ENCODE data around the gene TTC13. TPM values are rescaled to one million over a fixed set of nuclear protein-coding genes. Genes with fewer than 3 reads are reported as not detected.

Gene TTC13
- total RNA-seq, 1 experiment from 2014 or later = 11.2 TPM

Small RNA genes within 50 kb of the gene (small RNA-seq; reads per million reads assigned to genes)
- gene RN7SL837P = not detected

Other genes starting within 250 kb of the TTC13 start
- not detected in 2 replicates for gene CAPN9, start 231.5 kb downstream of the TTC13 start, total RNA-seq (2014; rRNA removed; shearing (Covaris generic); ENCODE audit: low replicate concordance)
- gene C1orf198, start 110.3 kb downstream of the TTC13 start, total RNA-seq (2014; rRNA removed; shearing (Covaris generic); ENCODE audit: low replicate concordance) = 3.0 and 3.7 TPM in 2 replicates
- 23.7 and 35.1 TPM in 2 replicates for gene ARV1, start 233 bp upstream of the TTC13 start, total RNA-seq (2014; rRNA removed; shearing (Covaris generic); ENCODE audit: low replicate concordance)
- 8.2 and 11.2 TPM in 2 replicates for gene FAM89A, start 61.4 kb upstream of the TTC13 start, total RNA-seq (2014; rRNA removed; shearing (Covaris generic); ENCODE audit: low replicate concordance)
- not detected in 2 replicates for gene TRIM67, start 183.2 kb upstream of the TTC13 start, total RNA-seq (2014; rRNA removed; shearing (Covaris generic); ENCODE audit: low replicate concordance)

Measured in Karpas-422 (cell line).